ENCODE results near the gene HRH1. TPM values are rescaled to one million over a fixed set of nuclear protein-coding genes. Genes with fewer than 3 reads are reported as not detected.
"Not testable (repeated sequence)": the region's sequence is repeated elsewhere in the genome, so short reads cannot be mapped to it uniquely, and the experiment has no call there.

HRH1 gene
- total RNA-seq, 1 donor from 2014 or later: 0.19 TPM

DNA sequence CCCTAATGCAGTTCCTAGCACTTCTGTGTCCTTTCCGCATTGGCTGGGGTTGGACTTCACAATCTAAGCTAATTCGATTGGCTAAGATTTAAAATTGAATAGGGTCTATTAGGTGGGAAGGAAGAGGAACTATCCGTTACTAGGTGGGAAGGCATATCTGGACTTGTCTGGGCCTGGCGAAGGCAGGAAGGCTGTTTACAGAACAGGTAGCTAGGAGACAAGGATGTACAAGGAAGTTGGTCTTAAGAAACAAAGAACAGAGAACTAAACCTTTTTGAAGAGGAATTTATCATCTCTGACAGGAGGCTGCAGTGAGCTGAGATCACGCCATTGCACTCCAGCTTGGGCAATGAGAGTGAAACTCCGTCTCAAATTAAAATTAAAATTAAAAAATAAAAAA lies 100.6 kb downstream of the HRH1 start:
- no peak overlapping the region for H3K27ac Mint-ChIP-seq

DNA sequence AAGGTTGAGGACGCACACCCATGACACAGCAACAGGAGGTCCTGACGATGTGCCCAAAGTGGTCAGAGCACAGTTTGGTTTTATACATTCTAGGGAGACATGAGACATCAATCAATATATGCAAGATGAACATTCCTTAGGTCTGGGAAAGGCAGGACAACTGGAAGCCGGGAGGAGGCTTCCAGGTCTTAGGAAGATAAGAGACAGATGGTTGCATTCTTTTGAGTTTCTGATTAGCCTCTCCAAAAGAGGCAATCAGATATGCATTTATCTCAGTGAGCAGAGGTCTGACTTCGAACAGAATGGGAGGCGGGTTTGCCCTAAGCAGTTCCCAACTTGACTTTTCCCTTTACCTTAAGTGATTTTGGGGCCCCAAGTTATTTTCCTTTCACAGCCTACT lies 101.2 kb downstream of the HRH1 start:
- H3K4me1 ChIP-seq; H3K9me3 ChIP-seq (ENCODE audit: low read depth); H3K36me3 ChIP-seq; H3K36me3 Mint-ChIP-seq; DNase-seq (ENCODE audit: low spot score); H3K9ac ChIP-seq; H3K4me2 ChIP-seq; H3K27ac Mint-ChIP-seq; H3K9me3 Mint-ChIP-seq; H3K27ac ChIP-seq; H3K79me2 ChIP-seq (ENCODE audit: low read depth); H3K4me3 Mint-ChIP-seq; H3K27me3 Mint-ChIP-seq (ENCODE audit: insufficient read depth, low read depth); H4K20me1 ChIP-seq (ENCODE audit: low read depth); H3K4me1 Mint-ChIP-seq; H2AFZ ChIP-seq (replicated peaks); H3F3A ChIP-seq (ENCODE audit: low read depth); H3K4me3 ChIP-seq; H3K27me3 ChIP-seq: not testable (repeated sequence)

More for the DNA sequence above, 100.6 kb downstream of the HRH1 start:
- H3K27me3 ChIP-seq: peaks cover 5% of the 10 kb centered on the region
- H3F3A ChIP-seq (ENCODE audit: low read depth): no peaks in the 10 kb centered on the region
- no peak overlapping the region for H3K4me2 ChIP-seq
- no peaks in the 10 kb centered on the region for H3K79me2 ChIP-seq (ENCODE audit: low read depth)
- H3K27ac ChIP-seq: no peak overlapping the region
- no peaks in the 10 kb centered on the region for H4K20me1 ChIP-seq (ENCODE audit: low read depth)
- no peak for DNase-seq (ENCODE audit: low spot score)
- H3K9ac ChIP-seq: no peak overlapping the region
- no peak overlapping the region for H3K4me3 ChIP-seq
- H3K4me1 Mint-ChIP-seq: no peaks in the 10 kb centered on the region
- no peaks in the 10 kb centered on the region for H3K36me3 ChIP-seq
- no peak overlapping the region for H3K4me3 Mint-ChIP-seq
- no peaks in the 10 kb centered on the region for H3K9me3 ChIP-seq (ENCODE audit: low read depth)
- no peaks in the 10 kb centered on the region for H3K9me3 Mint-ChIP-seq
- no peaks in the 10 kb centered on the region for H3K36me3 Mint-ChIP-seq
- H3K4me1 ChIP-seq: no peaks in the 10 kb centered on the region
- peaks cover 5% of the 10 kb centered on the region for H3K27me3 Mint-ChIP-seq (ENCODE audit: insufficient read depth, low read depth)
- no peak overlapping the region for H2AFZ ChIP-seq (replicated peaks)
- TF ChIP-seq EZH2 (IDR thresholded peaks at IDR 0.05) (no peak), EZH2phosphoT487 (IDR thresholded peaks at IDR 0.05) (no peak)
- TF ChIP-seq, protein P1, sequence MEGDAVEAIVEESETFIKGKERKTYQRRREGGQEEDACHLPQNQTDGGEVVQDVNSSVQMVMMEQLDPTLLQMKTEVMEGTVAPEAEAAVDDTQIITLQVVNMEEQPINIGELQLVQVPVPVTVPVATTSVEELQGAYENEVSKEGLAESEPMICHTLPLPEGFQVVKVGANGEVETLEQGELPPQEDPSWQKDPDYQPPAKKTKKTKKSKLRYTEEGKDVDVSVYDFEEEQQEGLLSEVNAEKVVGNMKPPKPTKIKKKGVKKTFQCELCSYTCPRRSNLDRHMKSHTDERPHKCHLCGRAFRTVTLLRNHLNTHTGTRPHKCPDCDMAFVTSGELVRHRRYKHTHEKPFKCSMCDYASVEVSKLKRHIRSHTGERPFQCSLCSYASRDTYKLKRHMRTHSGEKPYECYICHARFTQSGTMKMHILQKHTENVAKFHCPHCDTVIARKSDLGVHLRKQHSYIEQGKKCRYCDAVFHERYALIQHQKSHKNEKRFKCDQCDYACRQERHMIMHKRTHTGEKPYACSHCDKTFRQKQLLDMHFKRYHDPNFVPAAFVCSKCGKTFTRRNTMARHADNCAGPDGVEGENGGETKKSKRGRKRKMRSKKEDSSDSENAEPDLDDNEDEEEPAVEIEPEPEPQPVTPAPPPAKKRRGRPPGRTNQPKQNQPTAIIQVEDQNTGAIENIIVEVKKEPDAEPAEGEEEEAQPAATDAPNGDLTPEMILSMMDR (IDR thresholded peaks at IDR 0.05): no peak

DNA sequence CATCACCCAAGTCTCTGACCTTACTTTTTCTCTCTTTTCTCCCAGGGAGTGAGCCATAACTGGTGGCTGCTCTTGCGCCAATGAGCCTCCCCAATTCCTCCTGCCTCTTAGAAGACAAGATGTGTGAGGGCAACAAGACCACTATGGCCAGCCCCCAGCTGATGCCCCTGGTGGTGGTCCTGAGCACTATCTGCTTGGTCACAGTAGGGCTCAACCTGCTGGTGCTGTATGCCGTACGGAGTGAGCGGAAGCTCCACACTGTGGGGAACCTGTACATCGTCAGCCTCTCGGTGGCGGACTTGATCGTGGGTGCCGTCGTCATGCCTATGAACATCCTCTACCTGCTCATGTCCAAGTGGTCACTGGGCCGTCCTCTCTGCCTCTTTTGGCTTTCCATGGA lies 104.7 kb downstream of the HRH1 start:
- H3K9ac ChIP-seq: no peak overlapping the region
- H3K9me3 ChIP-seq (ENCODE audit: low read depth): no peaks in the 10 kb centered on the region
- TF ChIP-seq EZH2 (IDR thresholded peaks at IDR 0.05) (no peak), EZH2phosphoT487 (IDR thresholded peaks at IDR 0.05) (no peak)
- H3K27ac Mint-ChIP-seq: no peak overlapping the region
- no peak overlapping the region for H3K27ac ChIP-seq
- no peak overlapping the region for H3K4me3 Mint-ChIP-seq
- H3K4me1 Mint-ChIP-seq: peaks cover 5% of the 10 kb centered on the region
- H3K9me3 Mint-ChIP-seq: no peaks in the 10 kb centered on the region
- H3K27me3 ChIP-seq: peaks cover 17% of the 10 kb centered on the region
- no peaks in the 10 kb centered on the region for H3K36me3 ChIP-seq
- no peak for DNase-seq (ENCODE audit: low spot score)
- no peak overlapping the region for H3K4me2 ChIP-seq
- H3K4me1 ChIP-seq: peaks cover 7% of the 10 kb centered on the region
- H3K4me3 ChIP-seq: no peak overlapping the region
- H3K36me3 Mint-ChIP-seq: no peaks in the 10 kb centered on the region
- H3F3A ChIP-seq (ENCODE audit: low read depth): no peaks in the 10 kb centered on the region
- H2AFZ ChIP-seq (replicated peaks): no peak overlapping the region
- H3K79me2 ChIP-seq (ENCODE audit: low read depth): no peaks in the 10 kb centered on the region
- H3K27me3 Mint-ChIP-seq (ENCODE audit: insufficient read depth, low read depth): peaks cover 5% of the 10 kb centered on the region
- H4K20me1 ChIP-seq (ENCODE audit: low read depth): no peaks in the 10 kb centered on the region

DNA sequence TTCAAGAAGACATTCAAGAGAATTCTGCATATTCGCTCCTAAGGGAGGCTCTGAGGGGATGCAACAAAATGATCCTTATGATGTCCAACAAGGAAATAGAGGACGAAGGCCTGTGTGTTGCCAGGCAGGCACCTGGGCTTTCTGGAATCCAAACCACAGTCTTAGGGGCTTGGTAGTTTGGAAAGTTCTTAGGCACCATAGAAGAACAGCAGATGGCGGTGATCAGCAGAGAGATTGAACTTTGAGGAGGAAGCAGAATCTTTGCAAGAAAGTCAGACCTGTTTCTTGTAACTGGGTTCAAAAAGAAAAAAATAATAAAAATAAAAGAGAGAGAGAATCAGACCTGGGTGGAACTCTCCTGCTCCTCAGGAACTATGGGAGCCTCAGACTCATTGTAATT lies 106.2 kb downstream of the HRH1 start:
- H3K4me3 Mint-ChIP-seq: no peak overlapping the region
- Histone ChIP-seq H3K4me1 (peaks cover 7% of the 10 kb centered on the region), H4K20me1 (ENCODE audit: low read depth) (no peaks in the 10 kb centered on the region), H3K27me3 (peaks cover 31% of the 10 kb centered on the region), H3K4me3 (no peak overlapping the region), H3K27ac (no peak overlapping the region), H2AFZ (replicated peaks) (no peak overlapping the region), H3K36me3 (no peaks in the 10 kb centered on the region), H3K9me3 (ENCODE audit: low read depth) (no peaks in the 10 kb centered on the region), H3K79me2 (ENCODE audit: low read depth) (no peaks in the 10 kb centered on the region), H3K9ac (no peak overlapping the region), H3F3A (ENCODE audit: low read depth) (no peaks in the 10 kb centered on the region), H3K4me2 (no peak overlapping the region)
- H3K27me3 Mint-ChIP-seq (ENCODE audit: insufficient read depth, low read depth): peaks cover 5% of the 10 kb centered on the region
- TF ChIP-seq, protein P1 (IDR thresholded peaks at IDR 0.05): no peak
- TF ChIP-seq EZH2 (IDR thresholded peaks at IDR 0.05) (no peak), EZH2phosphoT487 (IDR thresholded peaks at IDR 0.05) (no peak)
- H3K27ac Mint-ChIP-seq: no peak overlapping the region
- H3K9me3 Mint-ChIP-seq: no peaks in the 10 kb centered on the region
- no peak for DNase-seq (ENCODE audit: low spot score)
- no peaks in the 10 kb centered on the region for H3K36me3 Mint-ChIP-seq
- peaks cover 5% of the 10 kb centered on the region for H3K4me1 Mint-ChIP-seq
